GM19372 (cell line): ENCODE measurements around the gene EDDM13.
"Not testable (repeated sequence)": the region's sequence is repeated elsewhere in the genome, so short reads cannot be mapped to it uniquely, and the experiment has no call there.

Experiments
- ATAC-seq: cut with Tn5 transposase; IDR thresholded peaks from one replicate; pipeline ENCODE4 v1.9.1; 2021; ENCODE audit warnings: mild to moderate bottlenecking, low read depth, moderate library complexity; ENCODE audit not compliant: unreplicated experiment

Gene EDDM13

GRCh38 chr19:56272161-56272798, at the start of gene EDDM13:
EDDM13 (plus strand) TSS chr19:56272748; CDS start chr19:56272835, 87 bp downstream.
- ATAC-seq: no peak

GRCh38 chr19:56222901-56223300, 49.6 kb upstream of the EDDM13 start:
- no peak for ATAC-seq

- no peak for ATAC-seq
Measured at GRCh38 chr19:56223481-56223880, 49.1 kb upstream of the EDDM13 start.

GRCh38 chr19:56245121-56245740, 27.3 kb upstream of the EDDM13 start:
- no peak for ATAC-seq

- ATAC-seq: not testable (repeated sequence)
Measured at GRCh38 chr19:56245764-56246163, 26.8 kb upstream of the EDDM13 start.

- ATAC-seq: not testable (repeated sequence)
Measured at GRCh38 chr19:56248736-56249338, 23.7 kb upstream of the EDDM13 start.

GRCh38 chr19:56252699-56253422, 19.7 kb upstream of the EDDM13 start:
- ATAC-seq: no peak

GRCh38 chr19:56253737-56254136, 18.8 kb upstream of the EDDM13 start:
- ATAC-seq: no peak

- ATAC-seq: no peak
Measured at GRCh38 chr19:56258272-56258671, 14.3 kb upstream of the EDDM13 start.

- ATAC-seq: no peak
Measured at GRCh38 chr19:56261145-56261544, 11.4 kb upstream of the EDDM13 start.

GRCh38 chr19:56261932-56262331, 10.6 kb upstream of the EDDM13 start:
- not testable (repeated sequence) for ATAC-seq

GRCh38 chr19:56263319-56263718, 9.2 kb upstream of the EDDM13 start:
- no peak for ATAC-seq

- ATAC-seq: no peak
Measured at GRCh38 chr19:56266051-56266450, 6.5 kb upstream of the EDDM13 start.

GRCh38 chr19:56269348-56269747, 3.2 kb upstream of the EDDM13 start:
- ATAC-seq: no peak

GRCh38 chr19:56270676-56271075, 1.9 kb upstream of the EDDM13 start:
- no peak for ATAC-seq

- no peak for ATAC-seq
Measured at GRCh38 chr19:56271151-56271550, 1.4 kb upstream of the EDDM13 start.

GRCh38 chr19:56273563-56274117, 1.1 kb downstream of the EDDM13 start:
- ATAC-seq: no peak

GRCh38 chr19:56282809-56283208, 10.3 kb downstream of the EDDM13 start:
- ATAC-seq: no peak

- ATAC-seq: no peak
Measured at GRCh38 chr19:56284746-56285145, 12.2 kb downstream of the EDDM13 start.

- ATAC-seq: no peak
Measured at GRCh38 chr19:56290104-56290503, 17.6 kb downstream of the EDDM13 start.

- ATAC-seq: no peak
Measured at GRCh38 chr19:56291867-56292266, 19.3 kb downstream of the EDDM13 start.
